HEK293 (cell line): Measurements from ENCODE around the gene MED16.

Source experiments
- CTCF ChIA-PET: fragments of 350-600 bp; formaldehyde crosslinking; extraction: SDS; loops from one replicate; lab custom pipeline; 2021; ENCODE audit warnings: antibody characterized with exemption; lab: Yijun Ruan, JAX
- POLR2A ChIA-PET: fragments of 300-600 bp; formaldehyde crosslinking; extraction: SDS; loops from one replicate; lab custom pipeline; 2020; ENCODE audit warnings: antibody characterized with exemption, inconsistent platforms; lab: Yijun Ruan, JAX
- H3K27ac ChIP-seq: fragments of 200-500 bp; sonication (Bioruptor generic); 2 replicates; pipeline ENCODE4 v1.5.1; 2014; ENCODE audit warnings: low read depth, low read length, control low read depth, inconsistent platforms; ENCODE audit errors: extremely low read depth
- H3K36me3 ChIP-seq, 2 experiments: fragments of 200-500 bp in 1 of 2; sonication (Bioruptor generic) in 1 of 2; 1 replicate in 1 of 2; 2 replicates in 1 of 2; pipeline ENCODE4 v1.5.1; 2014 to 2017; ENCODE audit warnings: inconsistent platforms in 2 of 2, low read length in 2 of 2; ENCODE audit not compliant: control insufficient read depth in 2 of 2, insufficient read depth in 1 of 2
- H3K4me1 ChIP-seq: fragments of 200-500 bp; sonication (Bioruptor generic); 2 replicates; pipeline ENCODE4 v1.5.1; 2014; ENCODE audit warnings: mild to moderate bottlenecking, low read length, inconsistent platforms; ENCODE audit not compliant: control insufficient read depth, insufficient read depth
- H3K4me3 ChIP-seq: 2 replicates; pipeline ENCODE4 v1.5.1; 2011; ENCODE audit warnings: low read depth, mild to moderate bottlenecking, control low read depth, low read length, moderate library complexity
- H3K9me3 ChIP-seq: fragments of 200-500 bp; sonication (Bioruptor generic); 2 replicates; pipeline ENCODE4 v1.5.1; 2014; ENCODE audit warnings: low read depth, low read length, inconsistent platforms; ENCODE audit not compliant: control insufficient read depth, insufficient read depth
- EGR2 ChIP-seq: fragments of 450-650 bp; formaldehyde crosslinking; IDR thresholded peaks from 2 replicates; pipeline ENCODE4 v1.5.1; 2016; ENCODE audit warnings: low read depth, missing biosample characterization, missing genetic modification characterization
- GLI2 ChIP-seq: fragments of 450-650 bp; formaldehyde crosslinking; IDR thresholded peaks from 2 replicates; pipeline ENCODE4; 2017; ENCODE audit warnings: missing biosample characterization, missing genetic modification characterization, low read depth, borderline replicate concordance
- KLF10 ChIP-seq: fragments of 450-650 bp; IDR thresholded peaks from 2 replicates; pipeline ENCODE4 v1.5.1; 2018; ENCODE audit warnings: missing biosample characterization, mild to moderate bottlenecking, missing genetic modification characterization
- KLF17 ChIP-seq: fragments of 450-650 bp; formaldehyde crosslinking; IDR thresholded peaks from 2 replicates; pipeline ENCODE4 v1.5.1; 2016; ENCODE audit warnings: missing biosample characterization, missing genetic modification characterization
- MZF1 ChIP-seq: fragments of 450-650 bp; formaldehyde crosslinking; IDR thresholded peaks from 2 replicates; pipeline ENCODE4 v1.5.1; 2017; ENCODE audit warnings: missing biosample characterization, missing genetic modification characterization, borderline replicate concordance
- OSR2 ChIP-seq: fragments of 450-650 bp; formaldehyde crosslinking; IDR thresholded peaks from 2 replicates; pipeline ENCODE4 v1.5.1; 2016; ENCODE audit warnings: missing biosample characterization, missing genetic modification characterization
- PRDM10 ChIP-seq: fragments of 450-650 bp; formaldehyde crosslinking; IDR thresholded peaks from 2 replicates; pipeline ENCODE4 v1.5.1; 2016; ENCODE audit warnings: missing biosample characterization, missing genetic modification characterization
- YY2 ChIP-seq: fragments of 450-650 bp; formaldehyde crosslinking; IDR thresholded peaks from 2 replicates; pipeline ENCODE4 v1.5.1; 2016; ENCODE audit warnings: missing biosample characterization, missing genetic modification characterization
- ZNF114 ChIP-seq: fragments of 450-650 bp; formaldehyde crosslinking; IDR thresholded peaks from 2 replicates; pipeline ENCODE4 v1.5.0; 2017; ENCODE audit warnings: missing biosample characterization, missing genetic modification characterization
- ZNF121 ChIP-seq: fragments of 450-650 bp; formaldehyde crosslinking; IDR thresholded peaks from 2 replicates; pipeline ENCODE4 v1.5.1; 2016; ENCODE audit warnings: missing biosample characterization, missing genetic modification characterization
- ZNF184 ChIP-seq: fragments of 450-650 bp; IDR thresholded peaks from 2 replicates; pipeline ENCODE4 v1.5.1; 2018; ENCODE audit warnings: missing biosample characterization, mild to moderate bottlenecking, missing genetic modification characterization
- ZNF214 ChIP-seq: fragments of 450-650 bp; formaldehyde crosslinking; IDR thresholded peaks from 2 replicates; pipeline ENCODE4 v1.5.1; 2017; ENCODE audit warnings: missing biosample characterization, mild to moderate bottlenecking, missing genetic modification characterization, borderline replicate concordance
- ZNF221 ChIP-seq: fragments of 450-650 bp; formaldehyde crosslinking; IDR thresholded peaks from 2 replicates; pipeline ENCODE4 v1.5.1; 2017; ENCODE audit warnings: missing biosample characterization, missing genetic modification characterization, borderline replicate concordance
- ZNF404 ChIP-seq: fragments of 450-650 bp; formaldehyde crosslinking; IDR thresholded peaks from 2 replicates; pipeline ENCODE4 v1.5.1; 2017; ENCODE audit warnings: missing biosample characterization, missing genetic modification characterization
- ZNF558 ChIP-seq: fragments of 450-650 bp; formaldehyde crosslinking; IDR thresholded peaks from 2 replicates; pipeline ENCODE4 v1.5.1; 2016; ENCODE audit warnings: missing biosample characterization, missing genetic modification characterization
- ZNF600 ChIP-seq: fragments of 450-650 bp; formaldehyde crosslinking; IDR thresholded peaks from 2 replicates; pipeline ENCODE4 v1.5.1; 2016; ENCODE audit warnings: missing biosample characterization, missing genetic modification characterization
- ZNF639 ChIP-seq: fragments of 450-650 bp; formaldehyde crosslinking; IDR thresholded peaks from 2 replicates; pipeline ENCODE4 v1.5.1; 2016; ENCODE audit warnings: missing biosample characterization, missing genetic modification characterization

MED16 gene

GRCh38 chr19:825897-826644, 66.9 kb downstream of the MED16 start:
- Histone ChIP-seq H3K27ac (no peak overlapping the region), H3K4me1 (no peaks in the 10 kb centered on the region), H3K4me3 (no peak overlapping the region), H3K9me3 (no peaks in the 10 kb centered on the region), H3K36me3 (no peaks in the 10 kb centered on the region)
- CTCF ChIA-PET: interaction anchor here (0.7 to 1.5 kb wide), 3 partner anchors 12 to 81 kb away, joined by 3 to 6 read pairs (median 3); no protein-coding TSS in a partner anchor
- TF ChIP-seq PRDM10 (0 out of 2 replicates have a peak, but pooled peaks have one; percentile 45), ZNF121 (peak; percentile 56; the same call in 1 of the 2 replicates), KLF10 (no peak)
- POLR2A ChIA-PET: interaction anchor here (1.1 to 1.2 kb wide), 2 partner anchors 26 to 53 kb away, joined by 4 read pairs; no protein-coding TSS in a partner anchor

- no peak overlapping the region for H3K27ac ChIP-seq
- TF ChIP-seq GLI2 (tag by site-specific recombination): no peak
- TF ChIP-seq ZNF114: no peak
- no peak for TF ChIP-seq EGR2
- no peak for TF ChIP-seq KLF17 (tag by site-specific recombination)
- no peak for TF ChIP-seq ZNF639 (tag by site-specific recombination)
- no peak for TF ChIP-seq YY2 (tag by site-specific recombination)
- no peak for TF ChIP-seq ZNF221 (tag by site-specific recombination)
- TF ChIP-seq ZNF600 (tag by site-specific recombination): no peak
- TF ChIP-seq ZNF558 (tag by site-specific recombination): no peak
- no peak for TF ChIP-seq ZNF404 (tag by site-specific recombination)
- TF ChIP-seq MZF1: no peak
- no peak for TF ChIP-seq OSR2 (tag by site-specific recombination)
- no peak for TF ChIP-seq ZNF184 (tag by site-specific recombination)
- no peak for TF ChIP-seq ZNF214
- H3K9me3 ChIP-seq: no peaks in the 10 kb centered on the region
- H3K4me1 ChIP-seq: no peaks in the 10 kb centered on the region
- ChIA-PET CTCF (interaction anchor here (1.5 kb wide), 1 partner anchor 11 kb away, joined by 3 read pairs; no protein-coding TSS in a partner anchor), POLR2A (interaction anchor here (0.6 kb wide), 1 partner anchor 141 kb away, joined by 8 read pairs; no protein-coding TSS in a partner anchor)
- no peak overlapping the region for H3K4me3 ChIP-seq
- no peaks in the 10 kb centered on the region for H3K36me3 ChIP-seq
Observed at GRCh38 chr19:824885-825284, 68.1 kb downstream of the MED16 start.
